ENCODE results near the gene FNDC7. TPM values are rescaled to one million over a fixed set of nuclear protein-coding genes. Genes with fewer than 3 reads are reported as not detected.

Gene FNDC7
- total RNA-seq, 1 donor from 2014 or later = not detected

- no peaks in the 10 kb centered on the region for H3K9me3 Mint-ChIP-seq
- H3K4me1 Mint-ChIP-seq = peaks cover 35% of the 10 kb centered on the region
- H3K27ac Mint-ChIP-seq (ENCODE audit: unreplicated experiment) = peak within 1 kb of the TSS; percentile 99
- TF ChIP-seq, protein P1, sequence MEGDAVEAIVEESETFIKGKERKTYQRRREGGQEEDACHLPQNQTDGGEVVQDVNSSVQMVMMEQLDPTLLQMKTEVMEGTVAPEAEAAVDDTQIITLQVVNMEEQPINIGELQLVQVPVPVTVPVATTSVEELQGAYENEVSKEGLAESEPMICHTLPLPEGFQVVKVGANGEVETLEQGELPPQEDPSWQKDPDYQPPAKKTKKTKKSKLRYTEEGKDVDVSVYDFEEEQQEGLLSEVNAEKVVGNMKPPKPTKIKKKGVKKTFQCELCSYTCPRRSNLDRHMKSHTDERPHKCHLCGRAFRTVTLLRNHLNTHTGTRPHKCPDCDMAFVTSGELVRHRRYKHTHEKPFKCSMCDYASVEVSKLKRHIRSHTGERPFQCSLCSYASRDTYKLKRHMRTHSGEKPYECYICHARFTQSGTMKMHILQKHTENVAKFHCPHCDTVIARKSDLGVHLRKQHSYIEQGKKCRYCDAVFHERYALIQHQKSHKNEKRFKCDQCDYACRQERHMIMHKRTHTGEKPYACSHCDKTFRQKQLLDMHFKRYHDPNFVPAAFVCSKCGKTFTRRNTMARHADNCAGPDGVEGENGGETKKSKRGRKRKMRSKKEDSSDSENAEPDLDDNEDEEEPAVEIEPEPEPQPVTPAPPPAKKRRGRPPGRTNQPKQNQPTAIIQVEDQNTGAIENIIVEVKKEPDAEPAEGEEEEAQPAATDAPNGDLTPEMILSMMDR (conservative IDR thresholded peaks at IDR 0.05) = no peak
- H3K27me3 Mint-ChIP-seq (ENCODE audit: low read depth) = peaks cover 17% of the 10 kb centered on the region
- peak; percentile 87 for DNase-seq (ENCODE audit: low read depth, low spot score)
- H3K4me3 Mint-ChIP-seq = peak within 1 kb of the TSS; percentile 100
- peaks cover 5% of the 10 kb centered on the region for H3K36me3 Mint-ChIP-seq (ENCODE audit: low read depth)
Measured at GRCh38 chr1:108691942-108692723, 20.6 kb upstream of the FNDC7 start, which contains the start of gene PRPF38B. PRPF38B (plus strand) TSS chr1:108692310; CDS start chr1:108692592, 282 bp downstream.

DNA sequence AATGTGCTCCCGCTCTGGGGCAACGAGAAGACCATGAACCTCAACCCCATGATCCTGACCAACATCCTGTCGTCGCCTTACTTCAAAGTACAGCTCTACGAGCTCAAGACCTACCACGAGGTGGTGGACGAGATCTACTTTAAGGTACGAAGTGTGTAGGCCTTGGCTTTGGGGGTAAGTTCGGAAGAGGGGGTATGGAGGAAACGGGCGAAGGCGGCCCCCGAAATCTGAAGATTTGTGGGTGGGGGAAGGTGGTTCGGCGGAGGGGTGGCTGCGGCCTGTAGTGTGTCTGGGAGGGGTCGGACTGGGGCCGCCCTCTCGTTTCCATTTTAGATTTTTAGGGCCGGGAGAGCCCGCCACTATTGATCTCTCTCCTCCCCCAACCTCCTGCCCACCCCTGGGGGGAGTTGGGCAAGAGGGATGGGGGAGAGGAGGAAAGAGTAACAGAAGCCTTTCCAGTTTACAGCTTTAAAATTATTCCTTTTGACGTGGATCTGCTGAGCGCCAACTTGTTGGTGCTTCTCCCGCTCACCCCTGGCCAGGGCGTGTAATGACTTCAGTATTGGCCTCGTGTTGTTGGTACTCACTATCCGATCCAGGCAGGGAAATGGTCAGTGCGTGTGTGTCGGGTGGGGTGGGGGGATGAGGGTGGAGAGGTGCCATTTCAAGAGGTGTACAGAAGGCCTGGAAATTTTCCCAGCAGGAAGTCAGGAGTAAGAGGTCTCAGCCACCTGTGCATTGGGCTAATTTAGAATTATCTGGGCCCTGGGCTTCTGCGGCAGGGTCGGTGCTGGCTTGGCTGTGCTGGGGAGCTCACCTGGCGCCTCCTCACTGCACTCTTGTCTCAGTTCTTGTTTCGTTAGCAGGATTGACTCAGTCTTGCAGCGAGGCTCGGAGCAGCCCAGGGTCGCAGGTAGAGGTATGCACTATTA lies 19.7 kb upstream of the FNDC7 start:
- H3K27ac Mint-ChIP-seq (ENCODE audit: unreplicated experiment) = peak overlapping the region; percentile 99
- DNase-seq (ENCODE audit: low read depth, low spot score) = no peak
- TF ChIP-seq, protein P1 (conservative IDR thresholded peaks at IDR 0.05) = peak; percentile 48
- H3K4me1 Mint-ChIP-seq = peaks cover 35% of the 10 kb centered on the region
- H3K9me3 Mint-ChIP-seq = no peaks in the 10 kb centered on the region
- H3K4me3 Mint-ChIP-seq = peak overlapping the region; percentile 100
- peaks cover 14% of the 10 kb centered on the region for H3K27me3 Mint-ChIP-seq (ENCODE audit: low read depth)
- peaks cover 10% of the 10 kb centered on the region for H3K36me3 Mint-ChIP-seq (ENCODE audit: low read depth)

GRCh38 chr1:108695535-108695934 lies 17.2 kb upstream of the FNDC7 start:
- TF ChIP-seq, protein P1 (conservative IDR thresholded peaks at IDR 0.05) = no peak
- Mint-ChIP-seq H3K4me1 (peaks cover 32% of the 10 kb centered on the region), H3K27ac (ENCODE audit: unreplicated experiment) (no peak overlapping the region), H3K27me3 (ENCODE audit: low read depth) (no peaks in the 10 kb centered on the region), H3K36me3 (ENCODE audit: low read depth) (peaks cover 26% of the 10 kb centered on the region), H3K4me3 (peak overlapping the region; percentile 39), H3K9me3 (no peaks in the 10 kb centered on the region)
- DNase-seq (ENCODE audit: low read depth, low spot score) = no peak

- no peaks in the 10 kb centered on the region for H3K9me3 Mint-ChIP-seq
- peak overlapping the region; percentile 32 for H3K27ac Mint-ChIP-seq (ENCODE audit: unreplicated experiment)
- H3K27me3 Mint-ChIP-seq (ENCODE audit: low read depth) = no peaks in the 10 kb centered on the region
- H3K4me3 Mint-ChIP-seq = no peak overlapping the region
- DNase-seq (ENCODE audit: low read depth, low spot score) = no peak
- H3K36me3 Mint-ChIP-seq (ENCODE audit: low read depth) = peaks cover 23% of the 10 kb centered on the region
- peaks cover 7% of the 10 kb centered on the region for H3K4me1 Mint-ChIP-seq
- TF ChIP-seq, protein P1 (conservative IDR thresholded peaks at IDR 0.05) = no peak
Measured at GRCh38 chr1:108699375-108700332, 13.1 kb upstream of the FNDC7 start.

Measured in neural crest cell (in vitro differentiated cells).